GM19438 (cell line): Measurements from ENCODE around the gene TAF4.

ENCODE experiments used
- ATAC-seq: cut with Tn5 transposase; IDR thresholded peaks from one replicate; pipeline ENCODE4 v1.9.1; 2021; ENCODE audit warnings: low read depth; ENCODE audit not compliant: unreplicated experiment

Gene TAF4

GRCh38 chr20:61925555-61926252 lies 140.0 kb downstream of the TAF4 start:
- ATAC-seq: no peak

DNA sequence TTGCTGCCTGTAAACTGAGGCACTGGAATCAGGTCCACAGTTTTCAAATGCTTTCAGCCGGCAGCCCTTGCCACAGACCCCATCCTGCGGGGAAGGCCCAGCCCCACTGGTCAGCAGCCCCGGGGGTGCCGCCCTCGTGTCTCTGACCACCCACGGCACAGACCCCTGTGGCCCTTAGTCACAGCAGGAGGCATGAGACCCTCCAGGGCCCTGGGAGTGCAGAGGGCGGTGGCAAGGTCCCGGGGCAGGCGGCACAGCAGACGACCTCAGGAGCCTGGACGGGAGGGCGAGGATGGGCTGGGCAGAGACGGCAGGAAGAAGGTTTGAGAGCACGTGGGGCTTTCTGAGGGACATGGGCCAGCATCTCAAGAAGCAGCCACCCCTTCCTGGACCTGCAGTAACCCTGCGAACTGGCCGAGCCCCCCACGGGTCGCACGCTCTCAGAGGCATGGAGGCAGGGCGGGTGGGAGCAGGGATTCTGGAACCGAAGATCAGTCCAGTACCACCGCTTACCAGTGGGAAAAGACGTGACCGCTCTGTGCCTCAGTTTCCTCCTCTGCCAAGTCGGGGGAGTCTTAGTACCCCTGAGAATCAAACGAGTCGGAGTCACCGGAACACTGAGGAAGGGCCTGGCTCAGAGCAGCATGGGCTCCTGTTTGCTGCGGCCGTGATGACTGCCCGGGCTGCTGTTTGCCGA lies 140.7 kb downstream of the TAF4 start:
- ATAC-seq: no peak
